CD4-positive, alpha-beta T cell treated with Interleukin-4 for 1 hour (primary cell): ENCODE data around the gene FOXN3.
"Not testable (repeated sequence)": the region's sequence is repeated elsewhere in the genome, so short reads cannot be mapped to it uniquely, and the experiment has no call there.

Experiments
- DNase-seq, 2 donors: peaks; one replicate each; pipeline ENCODE4 v3.0.0-alpha.2; 2020 to 2022

The FOXN3 gene

GRCh38 chr14:89296281-89296745 is 120.7 kb downstream of the FOXN3 start:
- no peak for DNase-seq

- DNase-seq, result no peak
Measured at GRCh38 chr14:89294872-89295271, 122.2 kb downstream of the FOXN3 start.

- DNase-seq, result not testable (repeated sequence)
Measured at GRCh38 chr14:89294469-89294868, 122.6 kb downstream of the FOXN3 start.

- no peak for DNase-seq
Measured at GRCh38 chr14:89294060-89294459, 123.0 kb downstream of the FOXN3 start.

GRCh38 chr14:89293314-89293916 is 123.6 kb downstream of the FOXN3 start:
- DNase-seq, result no peak

GRCh38 chr14:89292579-89293313 is 124.3 kb downstream of the FOXN3 start:
- no peak for DNase-seq

GRCh38 chr14:89291351-89291940 is 125.6 kb downstream of the FOXN3 start:
- DNase-seq, result no peak

GRCh38 chr14:89290813-89291212 is 126.2 kb downstream of the FOXN3 start:
- DNase-seq, result no peak

GRCh38 chr14:89289477-89289876 is 127.6 kb downstream of the FOXN3 start:
- DNase-seq, result no peak

- DNase-seq, result no peak
Measured at GRCh38 chr14:89288114-89288513, 128.9 kb downstream of the FOXN3 start.

- no peak for DNase-seq
Measured at GRCh38 chr14:89284333-89285058, 132.5 kb downstream of the FOXN3 start.

- DNase-seq, result peak in 1 of 2 donors; percentile 42
Measured at GRCh38 chr14:89283327-89284060, 133.5 kb downstream of the FOXN3 start.

- no peak for DNase-seq
Measured at GRCh38 chr14:89282191-89282590, 134.8 kb downstream of the FOXN3 start.

GRCh38 chr14:89280600-89280999 is 136.4 kb downstream of the FOXN3 start:
- peak in 1 of 2 donors; percentile 28 for DNase-seq

- no peak for DNase-seq
Measured at GRCh38 chr14:89279649-89280232, 137.3 kb downstream of the FOXN3 start.

- no peak for DNase-seq
Measured at GRCh38 chr14:89277203-89277602, 139.8 kb downstream of the FOXN3 start.

- DNase-seq, result peak; percentile 45 to 71
Measured at GRCh38 chr14:89276424-89276975, 140.5 kb downstream of the FOXN3 start.

- DNase-seq, result peak in 1 of 2 donors; percentile 70
Measured at GRCh38 chr14:89270439-89271227, 146.4 kb downstream of the FOXN3 start.

- DNase-seq, result no peak
Measured at GRCh38 chr14:89269404-89269803, 147.6 kb downstream of the FOXN3 start.

GRCh38 chr14:89268514-89268913 is 148.5 kb downstream of the FOXN3 start:
- DNase-seq, result no peak

GRCh38 chr14:89267656-89268055 is 149.4 kb downstream of the FOXN3 start:
- no peak for DNase-seq
